Activated naive CD8-positive, alpha-beta T cell treated with anti-CD3 and anti-CD28 coated beads, Interleukin-2, amount 10 ng/mL, durations not matched to agents 7 days and 5 days (primary cell): ENCODE measurements around the gene PLCL1. TPM values are rescaled to one million over a fixed set of nuclear protein-coding genes. Genes with fewer than 3 reads are reported as not detected.

Experiments
- ATAC-seq: fragments of 150-1000 bp; cut with Tn5 transposase; one replicate; pipeline ENCODE4 v1.10.0; 2021; ENCODE audit warnings: low read depth, moderate library complexity
- POLR2A ChIA-PET: fragments of 350-600 bp; sonication (Branson Sonifier 250); formaldehyde crosslinking; loops from one replicate; lab custom pipeline; 2021; ENCODE audit warnings: antibody characterized with exemption; lab: Charles Lee
- DNase-seq: peaks from one replicate; pipeline ENCODE4 v3.0.0; 2021
- H3K27ac Mint-ChIP-seq: one replicate; pipeline ENCODE4 v1.8.0; 2022; ENCODE audit warnings: mild to moderate bottlenecking, mixed read lengths
- H3K27me3 Mint-ChIP-seq: one replicate; pipeline ENCODE4 v1.8.0; 2022; ENCODE audit warnings: mild to moderate bottlenecking, moderate library complexity, mixed read lengths
- H3K36me3 Mint-ChIP-seq: one replicate; pipeline ENCODE4 v1.8.0; 2021; ENCODE audit warnings: mild to moderate bottlenecking, mixed read lengths
- H3K4me1 Mint-ChIP-seq: one replicate; pipeline ENCODE4 v1.8.0; 2021; ENCODE audit warnings: mixed read lengths
- H3K4me3 Mint-ChIP-seq: one replicate; pipeline ENCODE4 v1.8.0; 2022; ENCODE audit warnings: mild to moderate bottlenecking, moderate library complexity, mixed read lengths
- H3K9me3 Mint-ChIP-seq: one replicate; pipeline ENCODE4 v1.8.0; 2021; ENCODE audit warnings: mixed read lengths
- total RNA-seq, 2 experiments: library from RNA; stranded (reverse); gene quantifications; one replicate each; pipeline ENCODE4 v1.2.3, GENCODE V29; 2021

PLCL1 gene
- total RNA-seq, 2 experiments from 2014 or later, result 1.2 to 1.3 TPM

- DNase-seq (no peak), ATAC-seq (no peak)
- POLR2A ChIA-PET, result interaction anchor here (0.7 to 1.2 kb wide), 2 partner anchors 10 to 15 kb away, joined by 3 read pairs; no protein-coding TSS in a partner anchor
- peaks cover 7% of the 10 kb centered on the region for H3K4me1 Mint-ChIP-seq
- H3K4me3 Mint-ChIP-seq, result no peak overlapping the region
- peaks cover 4% of the 10 kb centered on the region for H3K9me3 Mint-ChIP-seq
- peaks cover 13% of the 10 kb centered on the region for H3K27me3 Mint-ChIP-seq
- no peak overlapping the region for H3K27ac Mint-ChIP-seq
- H3K36me3 Mint-ChIP-seq, result no peaks in the 10 kb centered on the region
Measured at GRCh38 chr2:197799068-197799467, 5.3 kb upstream of the PLCL1 start.

- Mint-ChIP-seq H3K27ac (no peak overlapping the region), H3K27me3 (peaks cover 9% of the 10 kb centered on the region), H3K4me3 (no peak overlapping the region), H3K36me3 (no peaks in the 10 kb centered on the region), H3K9me3 (peaks cover 4% of the 10 kb centered on the region), H3K4me1 (peaks cover 9% of the 10 kb centered on the region)
- POLR2A ChIA-PET, result interaction anchor here (1.2 kb wide), 1 partner anchor 14 kb away, joined by 3 read pairs; no protein-coding TSS in a partner anchor
- no peak for DNase-seq
- ATAC-seq, result no peak
Measured at GRCh38 chr2:197800091-197800490, 4.3 kb upstream of the PLCL1 start.

GRCh38 chr2:197801033-197801432, 3.4 kb upstream of the PLCL1 start:
- ATAC-seq, result no peak
- Mint-ChIP-seq H3K4me3 (no peak overlapping the region), H3K36me3 (no peaks in the 10 kb centered on the region), H3K9me3 (peaks cover 1% of the 10 kb centered on the region), H3K27ac (no peak overlapping the region), H3K27me3 (peaks cover 17% of the 10 kb centered on the region), H3K4me1 (peaks cover 16% of the 10 kb centered on the region)
- POLR2A ChIA-PET, result interaction anchor here (0.6 kb wide), 1 partner anchor 339 kb away, joined by 3 read pairs; no protein-coding TSS in a partner anchor
- no peak for DNase-seq

GRCh38 chr2:197803033-197803444, 1.4 kb upstream of the PLCL1 start:
- peaks cover 22% of the 10 kb centered on the region for H3K27me3 Mint-ChIP-seq
- POLR2A ChIA-PET, result no interaction called here
- H3K36me3 Mint-ChIP-seq, result no peaks in the 10 kb centered on the region
- peak overlapping the region; percentile 11 for H3K4me3 Mint-ChIP-seq
- no peak overlapping the region for H3K27ac Mint-ChIP-seq
- peaks cover 16% of the 10 kb centered on the region for H3K4me1 Mint-ChIP-seq
- H3K9me3 Mint-ChIP-seq, result no peaks in the 10 kb centered on the region
- ATAC-seq, result no peak
- no peak for DNase-seq

- ATAC-seq, result peak; percentile 25
- peaks cover 20% of the 10 kb centered on the region for H3K27me3 Mint-ChIP-seq
- DNase-seq, result peak; percentile 67
- H3K4me3 Mint-ChIP-seq, result peak overlapping the region; percentile 89
- peak overlapping the region; percentile 61 for H3K27ac Mint-ChIP-seq
- peaks cover 16% of the 10 kb centered on the region for H3K4me1 Mint-ChIP-seq
- H3K36me3 Mint-ChIP-seq, result no peaks in the 10 kb centered on the region
- H3K9me3 Mint-ChIP-seq, result no peaks in the 10 kb centered on the region
- POLR2A ChIA-PET, result interaction anchor here (1.6 kb wide), 1 partner anchor 33 kb away, joined by 4 read pairs; no protein-coding TSS in a partner anchor
Measured at GRCh38 chr2:197804758-197805714, 643 bp downstream of the PLCL1 start.

GRCh38 chr2:197805715-197806633, 1.6 kb downstream of the PLCL1 start:
- ATAC-seq (no peak), DNase-seq (no peak)
- peaks cover 16% of the 10 kb centered on the region for H3K4me1 Mint-ChIP-seq
- no peaks in the 10 kb centered on the region for H3K36me3 Mint-ChIP-seq
- peaks cover 20% of the 10 kb centered on the region for H3K27me3 Mint-ChIP-seq
- no peaks in the 10 kb centered on the region for H3K9me3 Mint-ChIP-seq
- H3K27ac Mint-ChIP-seq, result no peak overlapping the region
- POLR2A ChIA-PET, result no interaction called here
- H3K4me3 Mint-ChIP-seq, result peak overlapping the region; percentile 80

GRCh38 chr2:197809064-197809463, 4.7 kb downstream of the PLCL1 start:
- Mint-ChIP-seq H3K27me3 (peaks cover 18% of the 10 kb centered on the region), H3K4me3 (no peak overlapping the region), H3K4me1 (peaks cover 9% of the 10 kb centered on the region), H3K36me3 (no peaks in the 10 kb centered on the region), H3K9me3 (no peaks in the 10 kb centered on the region), H3K27ac (no peak overlapping the region)
- DNase-seq, result no peak
- no peak for ATAC-seq
- POLR2A ChIA-PET, result interaction anchor here (0.6 kb wide), 1 partner anchor 10 kb away, joined by 3 read pairs; no protein-coding TSS in a partner anchor

- ATAC-seq, result no peak
- peaks cover 7% of the 10 kb centered on the region for H3K4me1 Mint-ChIP-seq
Measured at GRCh38 chr2:197810016-197810415, 5.6 kb downstream of the PLCL1 start.

GRCh38 chr2:197810491-197810890, 6.1 kb downstream of the PLCL1 start:
- Mint-ChIP-seq H3K27me3 (peaks cover 15% of the 10 kb centered on the region), H3K36me3 (peaks cover 1% of the 10 kb centered on the region), H3K9me3 (no peaks in the 10 kb centered on the region), H3K27ac (no peak overlapping the region), H3K4me1 (peaks cover 5% of the 10 kb centered on the region), H3K4me3 (no peak overlapping the region)
- ATAC-seq (no peak), DNase-seq (no peak)
- POLR2A ChIA-PET, result no interaction called here

More at GRCh38 chr2:197810016-197810415, 5.6 kb downstream of the PLCL1 start:
- no peak for DNase-seq
- POLR2A ChIA-PET, result no interaction called here
- Mint-ChIP-seq H3K9me3 (no peaks in the 10 kb centered on the region), H3K27me3 (peaks cover 18% of the 10 kb centered on the region), H3K27ac (no peak overlapping the region), H3K36me3 (no peaks in the 10 kb centered on the region), H3K4me3 (no peak overlapping the region)

- no peak overlapping the region for H3K27ac Mint-ChIP-seq
- POLR2A ChIA-PET, result no interaction called here
Measured at GRCh38 chr2:197813093-197813787, 8.8 kb downstream of the PLCL1 start.

GRCh38 chr2:197814526-197814925, 10.1 kb downstream of the PLCL1 start:
- peaks cover 2% of the 10 kb centered on the region for H3K36me3 Mint-ChIP-seq
- H3K4me1 Mint-ChIP-seq, result peaks cover 2% of the 10 kb centered on the region
- H3K4me3 Mint-ChIP-seq, result no peak overlapping the region
- POLR2A ChIA-PET, result interaction anchor here (1.0 kb wide), 1 partner anchor 15 kb away, joined by 3 read pairs; no protein-coding TSS in a partner anchor
- DNase-seq (no peak), ATAC-seq (no peak)
- H3K27ac Mint-ChIP-seq, result no peak overlapping the region
- H3K9me3 Mint-ChIP-seq, result no peaks in the 10 kb centered on the region
- H3K27me3 Mint-ChIP-seq, result no peaks in the 10 kb centered on the region

More at GRCh38 chr2:197813093-197813787, 8.8 kb downstream of the PLCL1 start:
- Mint-ChIP-seq H3K27me3 (no peaks in the 10 kb centered on the region), H3K4me1 (peaks cover 2% of the 10 kb centered on the region), H3K9me3 (no peaks in the 10 kb centered on the region), H3K4me3 (no peak overlapping the region), H3K36me3 (peaks cover 2% of the 10 kb centered on the region)
- DNase-seq (no peak), ATAC-seq (no peak)

- no peaks in the 10 kb centered on the region for H3K36me3 Mint-ChIP-seq
- ATAC-seq (no peak), DNase-seq (no peak)
- POLR2A ChIA-PET, result no interaction called here
- no peaks in the 10 kb centered on the region for H3K27me3 Mint-ChIP-seq
- no peak overlapping the region for H3K4me3 Mint-ChIP-seq
- no peaks in the 10 kb centered on the region for H3K9me3 Mint-ChIP-seq
- H3K4me1 Mint-ChIP-seq, result no peaks in the 10 kb centered on the region
- H3K27ac Mint-ChIP-seq, result no peak overlapping the region
Measured at GRCh38 chr2:197821550-197822289, 17.3 kb downstream of the PLCL1 start.
